NCI-H2029 (cell line): ENCODE data around the gene USHBP1.

Experiments
- DNase-seq: peaks from one replicate; lab custom pipeline; 2025; lab: John Stamatoyannopoulos, UW

The USHBP1 gene

DNA sequence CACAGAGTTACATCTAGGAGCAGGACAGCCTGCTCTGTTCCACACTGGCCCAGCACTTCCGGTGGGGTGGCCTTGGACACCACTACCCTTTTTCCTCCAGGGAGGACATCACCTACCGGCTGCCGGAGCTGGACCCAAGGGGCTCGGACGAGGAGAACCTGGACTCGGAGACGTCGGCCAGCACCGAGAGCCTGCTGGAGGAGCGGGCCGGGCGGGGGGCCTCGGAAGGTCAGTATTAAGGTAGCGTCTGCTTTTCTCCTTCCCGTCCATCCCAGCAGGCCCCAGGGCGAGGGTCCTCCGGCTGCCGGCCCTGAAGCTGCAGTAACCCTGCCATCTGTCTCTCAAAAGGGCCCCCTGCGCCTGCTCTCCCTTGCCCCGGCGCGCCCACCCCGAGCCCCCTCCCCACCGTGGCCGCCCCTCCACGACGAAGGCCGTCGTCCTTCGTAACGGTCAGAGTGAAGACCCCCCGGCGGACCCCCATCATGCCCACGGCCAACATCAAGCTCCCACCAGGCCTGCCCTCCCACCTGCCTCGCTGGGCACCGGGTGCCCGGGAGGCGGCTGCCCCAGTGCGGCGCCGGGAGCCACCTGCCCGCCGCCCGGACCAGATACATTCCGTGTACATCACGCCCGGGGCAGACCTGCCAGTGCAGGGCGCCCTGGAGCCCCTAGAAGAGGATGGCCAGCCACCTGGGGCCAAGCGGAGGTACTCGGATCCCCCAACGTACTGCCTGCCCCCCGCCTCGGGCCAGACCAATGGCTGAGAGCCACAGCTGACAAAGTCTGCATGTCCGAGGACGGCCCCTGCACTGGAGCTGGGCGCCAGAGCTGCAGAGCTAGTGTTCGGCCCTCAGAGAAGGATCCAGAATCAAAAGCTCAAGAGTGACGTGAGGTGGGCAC, 52.7 kb downstream of the USHBP1 start:
- no peak for DNase-seq

DNA sequence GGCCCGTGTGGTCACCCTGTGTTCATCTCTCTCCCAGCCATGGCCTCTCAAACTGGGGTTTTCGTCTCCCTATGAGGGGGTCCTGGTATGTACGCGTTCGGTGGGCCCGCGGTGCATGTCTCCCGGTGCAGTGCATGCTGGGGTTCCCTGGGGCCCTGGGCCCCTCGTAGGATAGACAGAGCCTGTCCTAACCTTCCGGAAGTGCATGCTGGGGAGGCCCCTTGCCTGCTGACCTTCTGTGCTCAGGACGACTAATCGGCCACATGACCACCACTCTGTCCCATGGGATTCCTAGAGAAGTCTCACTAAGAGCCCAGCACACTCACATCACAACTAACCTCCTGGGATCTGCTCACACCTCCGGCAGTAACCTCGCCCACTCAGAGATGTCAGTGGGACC, 54.2 kb downstream of the USHBP1 start:
- DNase-seq = no peak

DNA sequence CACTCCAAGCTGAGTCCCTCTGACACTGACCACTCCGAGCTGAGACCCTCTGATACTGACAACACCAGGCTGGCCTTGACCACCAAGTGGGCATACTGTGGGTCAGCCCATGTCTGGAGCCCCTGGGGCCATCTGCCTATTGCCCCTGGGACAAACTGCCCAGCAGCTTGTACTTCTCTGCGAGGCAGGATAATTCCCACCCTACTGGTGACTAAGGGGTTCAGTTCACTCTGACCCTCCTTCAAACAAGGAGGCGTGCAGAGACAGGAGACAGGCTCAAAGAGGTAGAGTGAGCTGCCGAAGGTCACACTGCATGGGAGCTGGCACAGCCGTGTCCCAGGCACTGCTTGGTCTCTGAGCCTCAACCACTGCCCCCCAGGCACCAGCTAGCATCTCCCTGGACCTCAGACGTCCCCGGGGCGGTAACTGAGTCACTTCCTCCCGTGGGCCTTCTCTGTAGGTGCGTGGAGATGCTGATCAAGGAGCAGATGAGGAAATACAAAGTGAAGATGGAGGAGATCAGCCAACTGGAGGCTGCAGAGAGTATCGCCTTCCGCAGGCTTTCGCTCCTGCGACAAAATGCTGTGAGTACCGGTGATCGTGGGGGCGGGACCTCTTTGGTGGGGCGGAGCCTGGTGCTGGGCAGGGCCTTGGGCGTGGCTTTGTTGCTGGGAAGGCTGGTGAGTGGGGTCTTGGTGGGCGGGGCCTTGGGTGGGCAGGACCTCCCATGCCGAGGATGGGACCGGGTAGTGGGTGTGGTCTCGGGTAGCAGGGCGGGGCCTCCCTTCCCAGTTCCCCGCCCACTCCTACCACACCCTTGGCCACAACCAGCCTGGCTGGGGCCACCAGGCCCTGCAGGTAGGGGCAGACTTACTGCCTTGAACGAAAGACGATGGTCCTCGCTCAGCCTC, 55.2 kb downstream of the USHBP1 start:
- peak; percentile 6 for DNase-seq

DNA sequence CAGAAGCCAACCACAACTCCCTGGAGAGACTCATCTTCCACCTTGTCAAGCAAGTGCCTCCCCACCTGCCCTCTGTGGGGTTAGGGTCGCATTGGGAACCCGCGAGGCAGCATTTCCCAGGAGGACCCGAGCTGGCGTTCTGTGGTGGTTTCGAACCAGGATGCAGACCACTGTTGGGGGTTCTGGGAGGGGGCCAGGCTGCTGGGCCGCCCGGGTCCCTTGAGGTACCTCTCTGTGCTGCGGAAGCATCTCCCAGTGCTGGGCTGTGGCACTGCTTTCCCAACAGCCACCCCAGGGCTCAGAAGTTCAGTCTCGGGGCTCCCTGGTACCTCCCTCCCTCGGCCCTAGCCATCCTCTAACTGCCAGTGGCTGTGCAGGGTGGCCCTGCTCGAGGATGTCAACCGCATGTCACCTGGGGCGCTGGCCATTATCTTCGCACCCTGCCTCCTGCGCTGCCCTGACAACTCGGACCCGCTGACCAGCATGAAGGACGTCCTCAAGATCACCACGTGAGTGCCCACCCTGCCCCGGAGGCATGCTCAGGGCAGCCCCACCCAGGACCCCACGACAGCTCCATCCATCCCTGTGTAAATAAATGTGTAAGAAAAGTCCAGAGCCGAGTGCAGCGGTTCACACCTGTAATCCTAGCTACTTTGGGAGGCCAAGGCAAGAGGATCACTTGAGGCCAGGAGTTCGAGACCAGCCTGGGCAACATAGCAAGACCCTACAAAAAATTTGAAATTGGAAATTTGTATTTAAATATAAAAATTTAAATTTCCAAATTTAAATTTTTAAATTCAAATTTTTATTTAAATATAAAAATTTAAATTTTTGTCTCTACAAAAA, 57.6 kb downstream of the USHBP1 start:
- no peak for DNase-seq

DNA sequence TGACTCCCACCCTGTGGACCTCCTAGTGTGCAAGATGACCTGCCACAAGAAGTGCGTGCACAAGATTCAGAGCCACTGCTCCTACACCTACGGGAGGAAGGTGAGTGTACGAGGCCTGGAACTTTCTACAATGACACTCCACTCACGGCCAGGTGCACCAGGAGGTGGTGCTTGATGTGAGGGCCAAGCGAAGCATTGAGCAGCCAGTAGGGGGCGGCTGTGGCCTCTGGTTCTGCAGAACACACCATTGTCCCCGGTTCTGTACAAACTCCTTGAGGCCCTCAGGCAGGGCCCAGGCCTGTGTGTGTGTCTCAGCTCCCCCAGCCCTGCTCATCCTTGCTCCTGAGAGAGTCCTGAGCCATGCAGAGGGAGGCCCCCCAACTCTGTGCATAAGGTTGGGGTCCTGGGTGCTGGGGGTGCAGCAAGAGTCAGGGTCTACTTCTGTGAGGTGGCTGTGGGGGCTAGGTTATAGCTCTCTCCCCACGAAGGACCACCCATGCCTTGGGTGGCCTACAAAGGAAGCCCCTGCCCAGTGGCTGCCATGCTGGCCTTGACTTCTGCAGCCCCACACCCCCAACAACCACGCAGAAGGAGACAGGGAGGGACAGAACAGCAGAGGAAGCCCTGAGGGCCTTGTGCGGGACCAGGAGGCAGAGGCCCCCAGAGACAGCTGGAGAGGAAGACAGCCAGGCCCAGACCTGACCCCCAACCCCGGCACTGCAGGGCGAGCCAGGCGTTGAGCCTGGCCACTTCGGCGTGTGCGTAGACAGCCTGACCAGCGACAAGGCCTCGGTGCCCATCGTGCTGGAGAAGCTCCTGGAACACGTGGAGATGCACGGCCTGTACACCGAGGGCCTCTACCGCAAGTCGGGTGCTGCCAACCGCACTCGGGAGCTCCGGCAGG, 59.1 kb downstream of the USHBP1 start:
- peak; percentile 32 for DNase-seq

DNA sequence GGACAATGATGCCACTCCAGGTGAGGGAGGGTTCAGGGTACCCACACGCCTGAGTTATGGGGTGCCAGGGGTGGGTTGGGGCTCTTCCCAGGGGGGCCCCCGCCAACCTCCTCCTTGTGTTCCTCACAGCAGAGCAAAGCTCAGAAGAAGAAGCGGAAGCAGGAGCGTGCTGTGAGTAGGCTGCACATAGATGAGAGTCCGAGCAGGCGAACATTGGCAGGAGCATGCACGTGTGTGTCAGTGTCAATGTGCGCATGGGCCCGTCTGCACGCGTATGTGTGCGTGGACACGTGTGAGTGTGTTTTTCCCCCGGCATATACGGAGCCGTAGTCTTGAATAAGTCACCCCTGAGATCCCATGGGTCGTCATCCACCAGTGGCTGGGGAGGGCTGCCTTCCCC, 61.8 kb downstream of the USHBP1 start:
- DNase-seq = no peak

DNA sequence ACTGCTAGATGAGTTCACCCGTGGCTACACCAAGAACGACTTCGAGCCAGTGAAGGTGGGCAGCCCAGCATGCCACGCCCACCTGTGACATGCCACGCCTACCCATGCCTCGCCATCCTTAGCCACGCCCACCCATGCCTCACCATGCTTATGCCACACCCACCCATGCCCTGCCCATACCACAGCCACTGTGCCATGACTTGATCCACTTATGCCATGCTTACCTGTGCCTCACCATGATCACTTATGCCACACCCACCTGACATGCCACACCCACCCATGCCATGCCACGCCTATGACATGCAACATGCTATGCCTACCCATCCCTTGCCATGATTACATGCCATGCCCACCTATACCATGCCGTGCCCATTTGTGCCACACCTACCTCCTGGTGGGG, 62.3 kb downstream of the USHBP1 start:
- DNase-seq = no peak

DNA sequence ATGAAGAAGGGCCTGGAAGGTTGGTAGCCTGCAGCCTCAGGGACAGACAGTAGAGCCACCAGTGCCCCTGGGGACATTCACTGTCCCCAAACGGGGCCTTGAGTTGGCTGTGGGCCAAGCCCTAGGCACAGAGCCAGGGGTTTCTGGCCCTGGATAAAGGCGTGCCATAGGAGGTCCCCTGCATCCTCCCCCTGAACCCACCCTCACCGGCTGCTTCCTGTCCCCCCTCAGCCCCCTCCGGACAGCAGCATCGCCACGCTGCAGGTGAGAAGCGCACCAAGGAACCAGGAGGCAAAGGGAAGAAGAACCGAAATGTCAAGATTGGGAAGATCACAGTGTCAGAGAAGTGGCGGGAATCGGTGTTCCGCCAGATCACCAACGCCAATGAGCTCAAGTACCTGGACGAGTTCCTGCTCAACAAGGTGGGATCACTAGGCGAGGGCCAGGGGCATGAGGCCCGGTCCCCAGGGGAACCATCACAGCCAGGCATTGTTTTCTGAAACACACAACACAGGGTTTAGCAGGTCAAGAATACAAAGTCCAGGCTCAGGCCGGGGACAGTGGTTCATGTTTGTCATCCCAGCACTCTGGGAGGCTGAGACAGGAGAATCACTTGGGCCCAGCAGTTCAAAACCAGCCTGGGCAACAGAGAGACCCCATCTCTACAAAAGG, 64.0 kb downstream of the USHBP1 start:
- DNase-seq = no peak
